ENCODE measurements around the gene SETD2. TPM values are rescaled to one million over a fixed set of nuclear protein-coding genes. Genes with fewer than 3 reads are reported as not detected.

The SETD2 gene
- total and polyA plus RNA-seq, 9 of the 15 experiments (the other 6 are each of a cell fraction or from before 2014, with no cell fraction given): 8.2 to 44.0 (median 33.6) TPM

DNA sequence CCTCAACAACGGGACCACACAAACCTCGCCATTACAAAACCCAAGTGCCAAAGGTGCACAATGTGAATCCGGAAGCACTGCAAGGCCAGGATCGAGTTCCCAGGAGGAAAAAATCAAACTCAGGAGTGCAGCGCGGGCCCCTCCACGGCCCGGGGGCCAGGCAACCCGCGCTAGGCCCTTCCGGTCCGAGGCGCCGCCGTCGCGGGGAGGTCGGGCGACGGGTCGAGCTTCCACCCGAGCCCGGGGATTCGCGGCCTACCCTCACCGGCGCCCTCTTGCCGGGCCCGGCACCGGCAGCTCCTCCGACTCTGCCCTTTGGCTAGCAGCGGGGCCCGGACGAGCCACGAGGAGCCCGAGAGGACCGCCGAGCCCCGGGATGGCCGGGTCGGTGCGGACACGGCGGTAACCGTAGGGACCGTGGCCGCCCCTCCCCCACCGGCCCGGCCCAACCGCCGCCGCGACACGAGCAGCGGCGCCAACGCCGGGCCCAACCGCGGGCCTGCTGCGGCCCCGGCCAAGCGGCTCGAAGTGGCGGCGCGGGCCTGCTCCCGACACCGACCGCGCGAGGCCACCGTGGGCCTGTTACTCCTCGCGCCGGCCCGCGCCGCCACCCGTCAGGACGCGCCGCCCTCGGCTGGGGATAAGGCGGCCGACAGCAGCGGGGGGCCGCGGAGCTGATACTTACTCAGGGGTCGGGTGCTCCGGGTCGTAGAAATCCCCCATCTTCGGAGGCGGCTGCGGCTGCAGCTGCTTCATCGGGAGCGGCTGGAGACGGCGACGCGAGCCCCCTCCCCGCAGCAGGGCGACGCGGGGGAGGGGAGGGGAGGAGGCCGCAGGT lies 525 bp downstream of the SETD2 start (continued):
- TF ChIP-seq KLF6 (CRISPR knock-in tag; IDR thresholded peaks at IDR 0.05; ENCODE audit: borderline replicate concordance): no peak
- no peak for TF ChIP-seq TAF15 (IDR thresholded peaks at IDR 0.05; ENCODE audit: low read depth, low read length)
- TF ChIP-seq NRF1 (conservative IDR thresholded peaks at IDR 0.05 in 1 of 2, IDR thresholded peaks at IDR 0.05 in 1 of 2): peak in 1 of 2 experiments; percentile 40; a peak in 2 of 4 replicates
- TF ChIP-seq ZNF695 (CRISPR knock-in tag; IDR thresholded peaks at IDR 0.05): no peak
- no peak for TF ChIP-seq HSF4 (CRISPR knock-in tag; IDR thresholded peaks at IDR 0.05; ENCODE audit: borderline replicate concordance)
- TF ChIP-seq MAFG (tag; conservative IDR thresholded peaks at IDR 0.05): no peak
- TF ChIP-seq MTA1 (IDR thresholded peaks at IDR 0.05; ENCODE audit: borderline replicate concordance): no peak
- TF ChIP-seq ZNF316 (IDR thresholded peaks at IDR 0.05): no peak
- TF ChIP-seq FOXA3 (CRISPR knock-in tag; conservative IDR thresholded peaks at IDR 0.05 in 1 of 2, IDR thresholded peaks at IDR 0.05 in 1 of 2): peak in 1 of 2 experiments; percentile 57; a peak in 1 of 4 replicates
- TF ChIP-seq, protein P1, sequence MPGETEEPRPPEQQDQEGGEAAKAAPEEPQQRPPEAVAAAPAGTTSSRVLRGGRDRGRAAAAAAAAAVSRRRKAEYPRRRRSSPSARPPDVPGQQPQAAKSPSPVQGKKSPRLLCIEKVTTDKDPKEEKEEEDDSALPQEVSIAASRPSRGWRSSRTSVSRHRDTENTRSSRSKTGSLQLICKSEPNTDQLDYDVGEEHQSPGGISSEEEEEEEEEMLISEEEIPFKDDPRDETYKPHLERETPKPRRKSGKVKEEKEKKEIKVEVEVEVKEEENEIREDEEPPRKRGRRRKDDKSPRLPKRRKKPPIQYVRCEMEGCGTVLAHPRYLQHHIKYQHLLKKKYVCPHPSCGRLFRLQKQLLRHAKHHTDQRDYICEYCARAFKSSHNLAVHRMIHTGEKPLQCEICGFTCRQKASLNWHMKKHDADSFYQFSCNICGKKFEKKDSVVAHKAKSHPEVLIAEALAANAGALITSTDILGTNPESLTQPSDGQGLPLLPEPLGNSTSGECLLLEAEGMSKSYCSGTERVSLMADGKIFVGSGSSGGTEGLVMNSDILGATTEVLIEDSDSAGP (CRISPR knock-in tag; IDR thresholded peaks at IDR 0.05): no peak
- peak; percentile 66 for TF ChIP-seq ETV1 (tag; conservative IDR thresholded peaks at IDR 0.05; ENCODE audit: low read depth)
- TF ChIP-seq, protein P2, sequence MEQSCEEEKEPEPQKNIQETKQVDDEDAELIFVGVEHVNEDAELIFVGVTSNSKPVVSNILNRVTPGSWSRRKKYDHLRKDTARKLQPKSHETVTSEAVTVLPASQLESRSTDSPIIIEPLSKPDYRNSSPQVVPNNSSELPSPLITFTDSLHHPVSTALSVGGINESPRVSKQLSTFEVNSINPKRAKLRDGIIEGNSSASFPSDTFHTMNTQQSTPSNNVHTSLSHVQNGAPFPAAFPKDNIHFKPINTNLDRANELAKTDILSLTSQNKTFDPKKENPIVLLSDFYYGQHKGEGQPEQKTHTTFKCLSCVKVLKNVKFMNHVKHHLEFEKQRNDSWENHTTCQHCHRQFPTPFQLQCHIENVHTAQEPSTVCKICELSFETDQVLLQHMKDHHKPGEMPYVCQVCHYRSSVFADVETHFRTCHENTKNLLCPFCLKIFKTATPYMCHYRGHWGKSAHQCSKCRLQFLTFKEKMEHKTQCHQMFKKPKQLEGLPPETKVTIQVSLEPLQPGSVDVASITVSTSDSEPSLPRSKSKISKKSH (CRISPR knock-in tag; IDR thresholded peaks at IDR 0.05): no peak
- peak; percentile 31; the same call in 1 of the 2 replicates for TF ChIP-seq EP400 (IDR thresholded peaks at IDR 0.05)
- TF ChIP-seq, protein P3, sequence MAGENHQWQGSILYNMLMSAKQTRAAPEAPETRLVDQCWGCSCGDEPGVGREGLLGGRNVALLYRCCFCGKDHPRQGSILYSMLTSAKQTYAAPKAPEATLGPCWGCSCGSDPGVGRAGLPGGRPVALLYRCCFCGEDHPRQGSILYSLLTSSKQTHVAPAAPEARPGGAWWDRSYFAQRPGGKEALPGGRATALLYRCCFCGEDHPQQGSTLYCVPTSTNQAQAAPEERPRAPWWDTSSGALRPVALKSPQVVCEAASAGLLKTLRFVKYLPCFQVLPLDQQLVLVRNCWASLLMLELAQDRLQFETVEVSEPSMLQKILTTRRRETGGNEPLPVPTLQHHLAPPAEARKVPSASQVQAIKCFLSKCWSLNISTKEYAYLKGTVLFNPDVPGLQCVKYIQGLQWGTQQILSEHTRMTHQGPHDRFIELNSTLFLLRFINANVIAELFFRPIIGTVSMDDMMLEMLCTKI (IDR thresholded peaks at IDR 0.05; ENCODE audit: partially characterized antibody): no peak
- TF ChIP-seq BHLHE40 (IDR thresholded peaks at IDR 0.05; ENCODE audit: low read length): no peak
- peak; percentile 58; the same call in 1 of the 2 replicates for TF ChIP-seq MTA3 (IDR thresholded peaks at IDR 0.05; ENCODE audit: borderline replicate concordance)
- no peak for TF ChIP-seq NELFE (IDR thresholded peaks at IDR 0.05; ENCODE audit: insufficient read depth, insufficient read length)
- TF ChIP-seq PRMT5 (CRISPR knock-in tag; IDR thresholded peaks at IDR 0.05): peak; percentile 77
- TF ChIP-seq, protein P4, sequence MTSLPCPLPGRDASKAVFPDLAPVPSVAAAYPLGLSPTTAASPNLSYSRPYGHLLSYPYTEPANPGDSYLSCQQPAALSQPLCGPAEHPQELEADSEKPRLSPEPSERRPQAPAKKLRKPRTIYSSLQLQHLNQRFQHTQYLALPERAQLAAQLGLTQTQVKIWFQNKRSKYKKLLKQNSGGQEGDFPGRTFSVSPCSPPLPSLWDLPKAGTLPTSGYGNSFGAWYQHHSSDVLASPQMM (CRISPR knock-in tag; IDR thresholded peaks at IDR 0.05): no peak
- 0 out of 2 replicates have a peak, but pooled peaks have one; percentile 71 for TF ChIP-seq ZNF212 (CRISPR knock-in tag; IDR thresholded peaks at IDR 0.05)
- TF ChIP-seq ZBTB1 (CRISPR knock-in tag; IDR thresholded peaks at IDR 0.05; ENCODE audit: borderline replicate concordance, low read depth): peak; percentile 94
- TF ChIP-seq JUNB (CRISPR knock-in tag; conservative IDR thresholded peaks at IDR 0.05): no peak
- TF ChIP-seq ZFX (CRISPR knock-in tag; IDR thresholded peaks at IDR 0.05): peak; percentile 100
- no peak for TF ChIP-seq MED1 (CRISPR knock-in tag; IDR thresholded peaks at IDR 0.05; ENCODE audit: borderline replicate concordance)
